Esophagus squamous epithelium (tissue), 4 donors: ENCODE results near the gene TRNAU1AP.

Source experiments
- POLR2A ChIP-seq, 4 donors: fragments of 450-650 bp; IDR thresholded peaks; one replicate each; pipeline ENCODE4 v1.6.1; 2017; ENCODE audit warnings: antibody characterized with exemption in 4 of 4, mild to moderate bottlenecking in 4 of 4, moderate library complexity in 3 of 4
- TF ChIP-seq, protein P1 (sequence below), 6 experiments: fragments of 450-650 bp in 4 of 6; fragments of 200-600 bp in 2 of 6; sonication (generic) in 2 of 6; IDR thresholded peaks; one replicate each; pipeline ENCODE4 v1.5.1; 2016 to 2019; ENCODE audit warnings: antibody characterized with exemption in 6 of 6, mild to moderate bottlenecking in 4 of 6, moderate library complexity in 4 of 6

GRCh38 chr1:28552758-28553663 lies at the start of gene TRNAU1AP:
- TF ChIP-seq, protein P1, sequence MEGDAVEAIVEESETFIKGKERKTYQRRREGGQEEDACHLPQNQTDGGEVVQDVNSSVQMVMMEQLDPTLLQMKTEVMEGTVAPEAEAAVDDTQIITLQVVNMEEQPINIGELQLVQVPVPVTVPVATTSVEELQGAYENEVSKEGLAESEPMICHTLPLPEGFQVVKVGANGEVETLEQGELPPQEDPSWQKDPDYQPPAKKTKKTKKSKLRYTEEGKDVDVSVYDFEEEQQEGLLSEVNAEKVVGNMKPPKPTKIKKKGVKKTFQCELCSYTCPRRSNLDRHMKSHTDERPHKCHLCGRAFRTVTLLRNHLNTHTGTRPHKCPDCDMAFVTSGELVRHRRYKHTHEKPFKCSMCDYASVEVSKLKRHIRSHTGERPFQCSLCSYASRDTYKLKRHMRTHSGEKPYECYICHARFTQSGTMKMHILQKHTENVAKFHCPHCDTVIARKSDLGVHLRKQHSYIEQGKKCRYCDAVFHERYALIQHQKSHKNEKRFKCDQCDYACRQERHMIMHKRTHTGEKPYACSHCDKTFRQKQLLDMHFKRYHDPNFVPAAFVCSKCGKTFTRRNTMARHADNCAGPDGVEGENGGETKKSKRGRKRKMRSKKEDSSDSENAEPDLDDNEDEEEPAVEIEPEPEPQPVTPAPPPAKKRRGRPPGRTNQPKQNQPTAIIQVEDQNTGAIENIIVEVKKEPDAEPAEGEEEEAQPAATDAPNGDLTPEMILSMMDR (IDR thresholded peaks at IDR 0.05): peak in 2 of 6 experiments; percentile 7 to 57
- TF ChIP-seq POLR2A (IDR thresholded peaks at IDR 0.05): peak in 3 of 4 donors; percentile 67 to 87 (median 79)
